HEK293T (cell line): ENCODE results near the gene ZIC3.

Experiments used
- ARNT ChIP-seq: fragments of 450-650 bp; IDR thresholded peaks from 2 replicates; pipeline ENCODE4 v1.6.1; 2017; ENCODE audit warnings: mild to moderate bottlenecking
- BHLHE40 ChIP-seq: fragments of 450-650 bp; IDR thresholded peaks from 2 replicates; pipeline ENCODE4 v1.6.1; 2016; ENCODE audit warnings: mild to moderate bottlenecking, moderate library complexity, borderline replicate concordance
- ELF4 ChIP-seq: fragments of 450-650 bp; IDR thresholded peaks from 2 replicates; pipeline ENCODE4 v1.6.1; 2017; ENCODE audit warnings: antibody characterized with exemption
- FOXM1 ChIP-seq: fragments of 450-650 bp; IDR thresholded peaks from 2 replicates; pipeline ENCODE4 v1.6.1; 2017; ENCODE audit warnings: mild to moderate bottlenecking, borderline replicate concordance
- HDGF ChIP-seq: fragments of 450-650 bp; IDR thresholded peaks from 2 replicates; pipeline ENCODE4 v1.6.1; 2017; ENCODE audit warnings: antibody characterized with exemption, borderline replicate concordance
- SP1 ChIP-seq: fragments of 450-650 bp; IDR thresholded peaks from 2 replicates; pipeline ENCODE4 v1.6.1; 2017
- SUZ12 ChIP-seq: fragments of 450-650 bp; IDR thresholded peaks from 2 replicates; pipeline ENCODE4 v1.6.1; 2016; ENCODE audit warnings: mild to moderate bottlenecking

- TF ChIP-seq FOXM1 (no peak), HDGF (no peak), SP1 (no peak), SUZ12 (no peak), BHLHE40 (no peak), ARNT (no peak), ELF4 (no peak)
Observed at GRCh38 chrX:137563681-137564651, 2.0 kb upstream of the ZIC3 start.
